Activated CD8-positive, alpha-beta T cell treated with anti-CD3 and anti-CD28 coated beads for 36 hours (primary cell): ENCODE results near the gene KSR2. TPM values are rescaled to one million over a fixed set of nuclear protein-coding genes. Genes with fewer than 3 reads are reported as not detected.

Experiments used
- ATAC-seq: fragments of 200-7000 bp; cut with Tn5 transposase; one replicate; pipeline ENCODE4 v1.10.0; 2021; ENCODE audit warnings: mild to moderate bottlenecking, moderate library complexity
- CTCF ChIA-PET: fragments of 350-600 bp; sonication (Branson Sonifier 250); formaldehyde crosslinking; loops from one replicate; lab custom pipeline; 2021; ENCODE audit warnings: antibody characterized with exemption; lab: Charles Lee
- POLR2A ChIA-PET: fragments of 350-600 bp; sonication (Branson Sonifier 250); formaldehyde crosslinking; loops from one replicate; lab custom pipeline; 2021; ENCODE audit warnings: antibody characterized with exemption; lab: Charles Lee
- DNase-seq: peaks from one replicate; pipeline ENCODE4 v3.0.0-alpha.2; 2020
- H3K27ac Mint-ChIP-seq: one replicate; pipeline ENCODE4 v1.8.0; 2021; ENCODE audit warnings: mild to moderate bottlenecking, mixed read lengths
- H3K27me3 Mint-ChIP-seq: one replicate; pipeline ENCODE4 v1.8.0; 2021; ENCODE audit warnings: mixed read lengths
- H3K36me3 Mint-ChIP-seq: one replicate; pipeline ENCODE4 v1.8.0; 2021; ENCODE audit warnings: low read depth, mixed read lengths
- H3K4me1 Mint-ChIP-seq: one replicate; pipeline ENCODE4 v1.8.0; 2021; ENCODE audit warnings: low read depth, mixed read lengths
- H3K4me3 Mint-ChIP-seq: one replicate; pipeline ENCODE4 v1.8.0; 2021; ENCODE audit warnings: mild to moderate bottlenecking, moderate library complexity, mixed read lengths
- H3K9me3 Mint-ChIP-seq: one replicate; pipeline ENCODE4 v1.8.0; 2021; ENCODE audit warnings: mixed read lengths
- CTCF ChIP-seq: fragments of 200-600 bp; IDR thresholded peaks from one replicate; pipeline ENCODE4 v1.8.0; 2022; ENCODE audit warnings: antibody characterized with exemption, mild to moderate bottlenecking
- intact Hi-C: fragments of 100-400 bp; cut with micrococcal nuclease; formaldehyde crosslinking; loops from one replicate; pipeline ENCODE4 v1.10.0; 2022
- total RNA-seq, 2 experiments: library from RNA; stranded (reverse); gene quantifications; one replicate each; pipeline ENCODE4 v1.2.3, GENCODE V29; 2021

The KSR2 gene
- total RNA-seq, 2 experiments from 2014 or later = 0.02 TPM; not detected in 1

DNA sequence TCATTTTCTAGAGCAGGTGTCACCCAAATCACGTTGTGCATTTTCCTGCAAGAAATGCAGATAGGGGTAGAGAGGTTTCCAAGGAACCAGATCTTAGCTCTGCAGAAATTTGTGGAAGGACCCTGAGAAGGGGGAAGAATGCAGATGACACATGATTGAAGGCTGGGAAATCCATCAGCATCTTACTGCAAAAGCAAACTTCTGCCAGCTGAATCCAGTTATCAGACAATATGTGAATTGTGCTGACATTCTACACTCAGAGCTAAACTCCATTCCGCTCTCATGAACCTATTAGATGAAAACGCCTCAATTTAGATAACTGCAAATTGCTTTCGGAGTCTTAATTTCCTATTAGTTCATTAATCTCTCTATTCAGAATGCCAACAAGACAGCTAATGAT lies 396.0 kb downstream of the KSR2 start:
- TF ChIP-seq CTCF = no peak
- DNase-seq (no peak), ATAC-seq (no peak)
- intact Hi-C loops = no loop called here
- no peaks in the 10 kb centered on the region for H3K36me3 Mint-ChIP-seq
- CTCF ChIA-PET = interaction anchor here (1.2 to 1.6 kb wide), 2 partner anchors 13 to 206 kb away, joined by 4 read pairs; no protein-coding TSS in a partner anchor
- POLR2A ChIA-PET = no interaction called here
- no peaks in the 10 kb centered on the region for H3K9me3 Mint-ChIP-seq
- no peak overlapping the region for H3K27ac Mint-ChIP-seq
- H3K27me3 Mint-ChIP-seq = no peaks in the 10 kb centered on the region
- H3K4me1 Mint-ChIP-seq = no peaks in the 10 kb centered on the region
- H3K4me3 Mint-ChIP-seq = no peak overlapping the region

- Mint-ChIP-seq H3K4me3 (no peak overlapping the region), H3K4me1 (no peaks in the 10 kb centered on the region), H3K27me3 (no peaks in the 10 kb centered on the region), H3K27ac (no peak overlapping the region), H3K36me3 (no peaks in the 10 kb centered on the region), H3K9me3 (no peaks in the 10 kb centered on the region)
- intact Hi-C loops = no loop called here
- no peak for TF ChIP-seq CTCF
- ATAC-seq = no peak
- ChIA-PET CTCF (no interaction called here), POLR2A (no interaction called here)
- DNase-seq = no peak
Measured at GRCh38 chr12:117571321-117571720, 397.5 kb downstream of the KSR2 start.

DNA sequence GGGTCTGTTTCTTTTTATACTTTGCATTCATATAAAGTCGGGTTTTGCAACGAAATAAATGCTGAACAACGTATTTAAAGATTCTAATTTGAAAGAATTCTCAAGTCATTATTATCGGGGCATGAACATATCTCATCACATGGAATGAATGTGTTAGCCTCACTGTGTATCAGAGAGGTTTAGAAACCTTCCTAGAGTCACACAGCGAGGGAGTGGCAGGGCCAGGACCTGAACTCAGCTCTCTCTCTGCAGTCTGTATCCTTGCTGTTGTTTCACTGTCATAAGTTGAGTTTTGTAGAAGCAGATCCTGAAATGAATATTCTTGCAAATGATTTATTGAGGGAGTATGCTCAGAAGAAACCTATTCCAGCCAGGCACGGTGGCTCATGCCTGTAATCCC lies 398.2 kb downstream of the KSR2 start:
- H3K4me1 Mint-ChIP-seq = no peaks in the 10 kb centered on the region
- H3K9me3 Mint-ChIP-seq = no peaks in the 10 kb centered on the region
- H3K36me3 Mint-ChIP-seq = no peaks in the 10 kb centered on the region
- DNase-seq (no peak), ATAC-seq (no peak)
- no peak overlapping the region for H3K27ac Mint-ChIP-seq
- ChIA-PET CTCF (no interaction called here), POLR2A (no interaction called here)
- intact Hi-C loops = no loop called here
- no peaks in the 10 kb centered on the region for H3K27me3 Mint-ChIP-seq
- TF ChIP-seq CTCF = no peak
- H3K4me3 Mint-ChIP-seq = no peak overlapping the region

- Mint-ChIP-seq H3K9me3 (no peaks in the 10 kb centered on the region), H3K27me3 (no peaks in the 10 kb centered on the region), H3K4me1 (no peaks in the 10 kb centered on the region), H3K4me3 (no peak overlapping the region), H3K36me3 (no peaks in the 10 kb centered on the region), H3K27ac (no peak overlapping the region)
- ATAC-seq (no peak), DNase-seq (no peak)
- no peak for TF ChIP-seq CTCF
- POLR2A ChIA-PET = no interaction called here
- intact Hi-C loops = no loop called here
- CTCF ChIA-PET = no interaction called here
Measured at GRCh38 chr12:117567644-117568216, 401.1 kb downstream of the KSR2 start.

- intact Hi-C loops = no loop called here
- no peak for DNase-seq
- no peaks in the 10 kb centered on the region for H3K9me3 Mint-ChIP-seq
- ATAC-seq = no peak
- CTCF ChIA-PET = interaction anchor here (2.9 kb wide), 1 partner anchor 23 kb away, joined by 7 read pairs; no protein-coding TSS in a partner anchor
- POLR2A ChIA-PET = no interaction called here
- no peak for TF ChIP-seq CTCF
- H3K27ac Mint-ChIP-seq = no peak overlapping the region
- no peaks in the 10 kb centered on the region for H3K27me3 Mint-ChIP-seq
- H3K4me3 Mint-ChIP-seq = no peak overlapping the region
- H3K4me1 Mint-ChIP-seq = no peaks in the 10 kb centered on the region
- H3K36me3 Mint-ChIP-seq = no peaks in the 10 kb centered on the region
Measured at GRCh38 chr12:117564881-117565280, 403.9 kb downstream of the KSR2 start.
